Activated T-helper 2 cell treated with anti-CD3 and anti-CD28 coated beads, Interferon-gamma antibody, Interleukin-2, Interleukin-4, amounts not matched to agents 10 μg/mL and 5 μg/mL and 100 μg/mL, durations not matched to agents 14 hours and 24 hours and 36 hours (primary cell): ENCODE results near the gene ZBTB21. TPM values are rescaled to one million over a fixed set of nuclear protein-coding genes. Genes with fewer than 3 reads are reported as not detected.
"Not testable (repeated sequence)": the region's sequence is repeated elsewhere in the genome, so short reads cannot be mapped to it uniquely, and the experiment has no call there.

Source experiments
- DNase-seq: peaks from one replicate; pipeline ENCODE4 v3.0.0; 2021; ENCODE audit warnings: low spot score
- H3K27ac Mint-ChIP-seq: one replicate; pipeline ENCODE4 v1.8.0; 2021; ENCODE audit warnings: mixed read lengths
- H3K27me3 Mint-ChIP-seq: one replicate; pipeline ENCODE4 v1.8.0; 2021; ENCODE audit warnings: low read depth, mixed read lengths
- H3K36me3 Mint-ChIP-seq: one replicate; pipeline ENCODE4 v1.8.0; 2021; ENCODE audit warnings: low read depth, mixed read lengths
- H3K4me1 Mint-ChIP-seq: one replicate; pipeline ENCODE4 v1.8.0; 2021; ENCODE audit warnings: low read depth, mixed read lengths
- H3K4me3 Mint-ChIP-seq: one replicate; pipeline ENCODE4 v1.8.0; 2021; ENCODE audit warnings: low read depth, mild to moderate bottlenecking, moderate library complexity, mixed read lengths
- H3K9me3 Mint-ChIP-seq: one replicate; pipeline ENCODE4 v1.8.0; 2021; ENCODE audit warnings: mixed read lengths
- intact Hi-C: fragments of 100-400 bp; cut with micrococcal nuclease; formaldehyde crosslinking; loops from one replicate; pipeline ENCODE4 v1.15.1; 2023
- total RNA-seq: library from RNA; stranded (reverse); gene quantifications from 2 replicates; pipeline ENCODE4 v1.2.3, GENCODE V29; 2022

Gene ZBTB21
- total RNA-seq, 1 donor from 2014 or later, result 24.5 TPM

DNA sequence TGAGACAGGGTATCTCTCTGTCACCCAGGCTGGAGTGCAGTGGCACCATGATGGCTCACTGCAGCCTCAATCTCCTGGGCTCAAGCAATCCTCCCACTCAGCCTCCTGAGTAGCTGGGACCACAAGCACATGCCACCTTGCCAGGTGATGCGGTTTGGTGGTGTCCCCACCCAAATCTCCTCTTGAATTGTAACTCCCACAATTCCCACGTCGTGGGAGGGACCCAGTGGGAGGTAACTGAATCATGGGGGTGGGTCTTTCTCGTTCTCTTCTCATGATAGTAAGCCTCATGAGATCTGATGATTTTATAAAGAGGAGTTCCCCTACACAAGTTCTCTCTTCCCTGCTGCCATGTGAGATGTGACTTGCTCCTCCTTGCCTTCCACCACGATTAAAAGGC, 15.5 kb downstream of the ZBTB21 start:
- Mint-ChIP-seq H3K36me3 (peaks cover 86% of the 10 kb centered on the region), H3K9me3 (peaks cover 30% of the 10 kb centered on the region), H3K27ac (peak overlapping the region; percentile 57)
- H3K27me3 Mint-ChIP-seq, DNase-seq, H3K4me1 Mint-ChIP-seq, H3K4me3 Mint-ChIP-seq, intact Hi-C loops: not testable (repeated sequence)

DNA sequence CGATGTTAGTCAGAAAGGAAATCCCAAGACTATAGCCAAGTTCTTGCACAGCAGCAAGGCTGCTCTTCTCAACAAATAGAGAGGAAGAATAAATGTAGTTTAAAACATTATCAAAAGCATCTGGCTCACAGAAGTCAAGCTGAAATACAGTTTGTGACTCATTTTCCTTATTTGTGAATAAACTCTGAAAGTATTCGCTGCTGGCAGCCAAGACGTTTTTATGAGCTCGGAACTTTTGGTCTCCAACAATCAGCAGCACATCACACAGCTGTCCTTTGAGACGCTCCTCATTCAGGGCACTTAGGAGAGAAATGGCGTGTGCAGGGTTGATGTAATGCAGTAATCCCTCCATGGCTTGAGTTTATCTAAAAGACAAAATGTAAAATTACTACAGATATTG, 16.4 kb downstream of the ZBTB21 start:
- Mint-ChIP-seq H3K4me1 (peaks cover 3% of the 10 kb centered on the region), H3K9me3 (peaks cover 27% of the 10 kb centered on the region), H3K27me3 (no peaks in the 10 kb centered on the region), H3K4me3 (no peak overlapping the region), H3K27ac (no peak overlapping the region), H3K36me3 (peaks cover 81% of the 10 kb centered on the region)
- intact Hi-C loops, result no loop called here
- no peak for DNase-seq

DNA sequence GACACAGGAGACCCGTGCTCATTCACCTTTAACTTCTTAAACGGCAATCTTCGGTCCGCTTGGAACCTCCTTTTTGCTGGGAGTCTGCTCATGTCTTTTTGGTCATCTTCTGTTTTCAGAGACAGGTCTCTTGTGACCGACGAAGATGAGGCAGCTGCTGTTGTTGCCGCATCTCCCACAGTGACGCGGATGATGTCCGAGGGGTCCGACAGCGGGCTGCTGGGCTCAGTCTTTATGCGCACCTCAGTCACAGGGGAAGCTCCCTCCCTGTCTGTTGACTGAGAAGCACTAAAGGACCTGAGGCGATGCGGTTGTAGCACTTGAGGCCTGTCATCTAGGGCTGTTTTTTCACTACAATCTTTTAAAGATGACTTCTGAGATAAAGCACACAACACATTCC, 17.6 kb downstream of the ZBTB21 start:
- Mint-ChIP-seq H3K4me3 (no peak overlapping the region), H3K4me1 (peaks cover 3% of the 10 kb centered on the region), H3K36me3 (peaks cover 71% of the 10 kb centered on the region), H3K27me3 (no peaks in the 10 kb centered on the region), H3K27ac (no peak overlapping the region), H3K9me3 (peaks cover 23% of the 10 kb centered on the region)
- no peak for DNase-seq
- intact Hi-C loops, result no loop called here

DNA sequence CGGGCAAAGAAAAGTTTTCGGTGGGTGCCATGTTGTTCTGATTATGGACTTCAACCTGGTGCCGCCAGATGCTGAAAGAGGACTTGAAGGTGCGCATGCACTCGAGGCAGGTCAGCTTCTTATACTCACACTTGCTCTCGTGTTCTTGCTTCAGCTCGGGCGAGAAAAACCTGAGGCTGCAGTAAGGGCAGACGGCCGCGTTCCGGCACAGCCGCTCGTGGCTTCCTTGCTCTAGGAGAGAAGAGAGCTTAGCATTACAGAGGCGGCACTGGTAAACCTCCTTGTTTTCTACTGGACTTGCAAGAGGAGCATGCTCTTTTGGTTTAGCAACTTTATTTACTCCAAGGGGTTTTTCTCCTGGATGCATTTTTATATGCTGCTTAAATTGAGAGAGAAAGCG, 18.5 kb downstream of the ZBTB21 start:
- Mint-ChIP-seq H3K36me3 (peaks cover 62% of the 10 kb centered on the region), H3K4me3 (no peak overlapping the region), H3K4me1 (peaks cover 3% of the 10 kb centered on the region), H3K27me3 (no peaks in the 10 kb centered on the region), H3K27ac (no peak overlapping the region), H3K9me3 (peaks cover 18% of the 10 kb centered on the region)
- DNase-seq, result no peak
- intact Hi-C loops, result no loop called here

DNA sequence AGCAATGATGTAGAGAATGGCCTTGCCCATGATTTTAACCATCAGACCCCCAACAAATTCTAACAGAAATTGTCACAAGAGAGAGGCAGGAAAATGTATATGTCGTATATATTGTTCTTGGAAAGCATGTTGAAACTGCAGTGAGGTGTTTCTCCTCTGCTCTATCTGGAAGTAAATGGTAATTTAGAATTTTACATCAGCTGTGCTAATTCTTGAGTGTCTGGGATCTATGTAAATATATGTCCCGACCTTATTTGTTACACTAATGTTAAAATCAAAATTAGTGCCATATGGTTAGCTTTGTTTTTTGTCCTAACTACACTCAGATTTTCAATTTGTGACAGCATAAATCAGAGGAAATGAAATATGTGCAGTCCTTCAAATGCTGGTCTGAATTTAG, 20.5 kb downstream of the ZBTB21 start:
- H3K4me1 Mint-ChIP-seq, result no peaks in the 10 kb centered on the region

DNA sequence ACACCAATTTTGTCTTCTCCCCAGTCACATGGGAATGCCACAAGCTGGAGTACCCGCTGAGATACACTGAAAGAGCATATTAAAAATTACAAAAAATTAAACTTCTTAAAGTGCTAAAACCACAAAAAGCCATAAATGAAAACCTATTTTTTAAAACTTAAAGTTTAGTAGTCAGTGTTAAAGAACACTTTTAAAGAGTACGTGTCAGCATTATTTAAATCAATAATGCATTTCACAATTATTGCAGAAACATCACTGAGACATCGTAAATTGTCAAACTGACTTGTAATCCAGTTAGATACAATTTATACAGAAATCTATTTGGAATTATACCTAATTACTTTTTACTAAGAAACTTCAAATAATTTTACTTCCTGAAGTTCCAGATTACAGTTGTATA, 22.9 kb downstream of the ZBTB21 start:
- Mint-ChIP-seq H3K27ac (no peak overlapping the region), H3K27me3 (peaks cover 3% of the 10 kb centered on the region), H3K9me3 (peaks cover 12% of the 10 kb centered on the region), H3K36me3 (peaks cover 25% of the 10 kb centered on the region), H3K4me1 (no peaks in the 10 kb centered on the region), H3K4me3 (no peak overlapping the region)
- intact Hi-C loops, result no loop called here
- no peak for DNase-seq

More for the DNA sequence above, 20.5 kb downstream of the ZBTB21 start:
- Mint-ChIP-seq H3K27me3 (no peaks in the 10 kb centered on the region), H3K9me3 (peaks cover under 1% of the 10 kb centered on the region), H3K36me3 (peaks cover 43% of the 10 kb centered on the region), H3K4me3 (no peak overlapping the region), H3K27ac (no peak overlapping the region)
- DNase-seq, result no peak
- intact Hi-C loops, result no loop called here

DNA sequence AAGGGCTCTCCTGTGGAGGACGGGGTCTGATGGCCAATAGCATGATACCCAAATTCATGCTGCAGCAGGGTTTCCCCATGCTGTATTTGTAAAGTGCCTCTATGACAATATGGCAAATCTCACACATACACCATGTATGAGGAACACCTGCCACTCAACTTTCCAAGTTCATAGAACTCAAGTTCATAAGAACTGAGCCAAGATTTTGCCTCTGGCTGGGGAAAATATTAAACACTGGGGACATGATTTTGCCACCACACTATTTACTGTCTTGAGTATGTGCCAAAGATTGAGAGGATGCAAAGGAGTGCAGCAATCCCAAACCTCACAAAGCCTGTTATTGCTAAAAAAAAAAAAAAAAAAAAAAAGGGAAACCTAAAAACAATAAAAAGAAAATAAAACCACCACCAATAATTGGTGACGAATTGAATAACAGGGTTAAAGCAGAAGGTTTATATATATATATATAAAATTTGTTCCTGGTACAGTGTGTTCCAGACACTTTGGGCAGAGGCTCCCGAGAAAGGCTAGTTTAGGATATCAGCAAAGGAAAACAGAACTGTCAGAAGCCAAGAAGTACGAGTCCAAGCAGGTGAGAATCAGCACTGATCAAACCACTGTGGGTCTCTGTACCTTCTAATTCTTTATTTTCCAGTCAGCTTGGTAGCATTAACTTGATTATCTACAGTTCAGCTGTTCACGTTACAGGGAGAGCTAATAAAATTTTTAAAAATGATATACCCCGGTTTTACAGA, 24.3 kb downstream of the ZBTB21 start:
- Mint-ChIP-seq H3K9me3 (peaks cover 16% of the 10 kb centered on the region), H3K36me3 (peaks cover 14% of the 10 kb centered on the region), H3K4me1 (no peaks in the 10 kb centered on the region), H3K4me3 (no peak overlapping the region), H3K27me3 (peaks cover 8% of the 10 kb centered on the region), H3K27ac (no peak overlapping the region)
- intact Hi-C loops, result no loop called here
- DNase-seq, result no peak

DNA sequence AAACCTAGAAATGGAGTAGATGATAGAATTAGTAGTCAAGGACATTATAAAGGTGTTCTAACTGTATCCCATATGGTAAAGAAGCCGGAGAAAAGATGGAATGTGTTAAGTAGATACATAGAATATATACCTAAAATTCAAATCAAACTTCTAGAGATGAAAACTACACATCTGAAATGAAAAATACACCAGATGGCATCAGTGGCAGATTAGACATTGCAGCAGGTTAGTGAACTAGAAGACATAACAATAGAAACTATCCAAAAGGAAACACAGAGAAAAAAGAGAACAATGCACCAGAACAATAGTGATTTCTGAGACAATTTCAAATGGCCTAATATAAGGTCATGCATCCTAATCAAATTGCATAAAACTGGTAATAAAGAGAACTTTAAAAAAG, 26.9 kb downstream of the ZBTB21 start:
- Mint-ChIP-seq H3K4me1 (no peaks in the 10 kb centered on the region), H3K27ac (no peak overlapping the region), H3K9me3 (peaks cover 25% of the 10 kb centered on the region), H3K27me3 (peaks cover 10% of the 10 kb centered on the region), H3K4me3 (no peak overlapping the region), H3K36me3 (peaks cover 7% of the 10 kb centered on the region)
- intact Hi-C loops, result no loop called here
- DNase-seq, result no peak

DNA sequence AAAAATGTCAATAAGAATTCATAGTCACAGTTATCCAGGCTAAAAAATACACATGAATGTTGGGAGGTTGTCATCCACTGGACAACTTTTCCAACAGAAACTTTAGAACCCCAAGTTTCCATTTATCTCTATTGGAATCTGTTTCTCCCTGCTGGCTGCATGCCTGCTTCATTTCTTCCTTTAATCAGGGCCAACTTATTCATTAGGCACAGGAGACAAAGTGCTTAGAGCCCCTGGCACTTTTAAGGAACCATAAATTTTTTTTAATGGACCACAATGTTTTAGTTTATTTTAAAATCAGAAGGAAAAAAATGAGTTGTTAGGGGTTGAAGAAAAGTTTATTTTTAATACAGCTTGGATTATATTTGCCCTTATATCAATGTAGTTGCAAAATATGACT, 29.6 kb downstream of the ZBTB21 start:
- intact Hi-C loops, result no loop called here
- H3K4me1 Mint-ChIP-seq, result no peaks in the 10 kb centered on the region
- H3K27ac Mint-ChIP-seq, result no peak overlapping the region
- no peak overlapping the region for H3K4me3 Mint-ChIP-seq
- H3K9me3 Mint-ChIP-seq, result peaks cover 25% of the 10 kb centered on the region
- peaks cover 7% of the 10 kb centered on the region for H3K36me3 Mint-ChIP-seq
- peaks cover 10% of the 10 kb centered on the region for H3K27me3 Mint-ChIP-seq
- no peak for DNase-seq

DNA sequence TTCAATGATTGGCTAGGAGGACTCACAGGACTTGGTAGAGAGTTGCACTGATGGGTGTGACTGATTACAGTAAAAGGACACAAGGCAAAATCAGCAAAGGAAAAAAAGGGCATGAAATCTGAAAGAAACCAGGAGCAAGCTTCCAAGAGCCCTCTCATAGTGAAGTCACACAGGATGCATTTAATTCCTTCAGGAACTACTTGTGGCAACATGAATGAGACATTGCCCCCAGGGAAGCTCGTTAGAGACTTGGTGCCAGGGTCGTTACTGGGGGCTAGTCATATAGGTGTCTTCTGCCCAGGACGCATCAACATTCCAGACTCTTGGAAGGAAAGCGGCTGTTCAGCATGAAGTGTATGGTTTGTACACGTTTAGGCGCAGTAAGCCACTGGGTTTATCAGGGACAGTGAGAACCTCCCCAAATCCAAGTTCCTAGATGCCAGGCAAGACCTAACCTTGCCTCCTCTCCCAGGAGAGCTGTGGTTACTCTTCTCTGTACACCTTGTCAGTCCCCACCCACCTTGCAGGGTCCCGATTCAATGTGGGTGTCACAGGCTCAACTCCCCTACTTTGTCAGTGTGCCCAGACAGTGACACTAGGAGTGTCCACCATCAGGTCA, 30.3 kb downstream of the ZBTB21 start:
- peaks cover 7% of the 10 kb centered on the region for H3K36me3 Mint-ChIP-seq
- intact Hi-C loops, result no loop called here
- peaks cover 10% of the 10 kb centered on the region for H3K27me3 Mint-ChIP-seq
- peaks cover 25% of the 10 kb centered on the region for H3K9me3 Mint-ChIP-seq
- DNase-seq, result no peak
- no peak overlapping the region for H3K27ac Mint-ChIP-seq
- no peaks in the 10 kb centered on the region for H3K4me1 Mint-ChIP-seq
- H3K4me3 Mint-ChIP-seq, result no peak overlapping the region

DNA sequence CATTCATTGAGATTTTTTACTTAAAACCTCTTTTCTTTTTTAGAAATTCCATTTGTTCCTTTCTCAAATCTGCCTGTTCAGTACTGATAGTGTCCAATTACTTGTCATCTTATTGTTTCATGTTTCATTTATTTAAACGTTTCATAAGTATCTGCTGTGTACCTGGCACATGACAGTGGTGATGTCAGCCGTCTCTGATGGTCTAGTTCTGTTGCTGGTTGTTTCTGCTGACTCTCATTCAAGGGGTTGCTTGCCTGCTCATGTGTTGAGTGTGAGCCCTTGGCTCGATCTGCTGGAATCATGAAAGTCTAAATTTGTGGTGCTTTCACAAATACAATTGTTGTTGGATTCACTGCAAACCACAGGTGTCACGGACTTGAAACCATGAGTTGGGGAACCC, 30.8 kb downstream of the ZBTB21 start:
- intact Hi-C loops, result no loop called here
- peaks cover 7% of the 10 kb centered on the region for H3K36me3 Mint-ChIP-seq
- peaks cover 25% of the 10 kb centered on the region for H3K9me3 Mint-ChIP-seq
- peaks cover 10% of the 10 kb centered on the region for H3K27me3 Mint-ChIP-seq
- H3K4me1 Mint-ChIP-seq, result peaks cover under 1% of the 10 kb centered on the region
- no peak for DNase-seq
- no peak overlapping the region for H3K27ac Mint-ChIP-seq
- no peak overlapping the region for H3K4me3 Mint-ChIP-seq

DNA sequence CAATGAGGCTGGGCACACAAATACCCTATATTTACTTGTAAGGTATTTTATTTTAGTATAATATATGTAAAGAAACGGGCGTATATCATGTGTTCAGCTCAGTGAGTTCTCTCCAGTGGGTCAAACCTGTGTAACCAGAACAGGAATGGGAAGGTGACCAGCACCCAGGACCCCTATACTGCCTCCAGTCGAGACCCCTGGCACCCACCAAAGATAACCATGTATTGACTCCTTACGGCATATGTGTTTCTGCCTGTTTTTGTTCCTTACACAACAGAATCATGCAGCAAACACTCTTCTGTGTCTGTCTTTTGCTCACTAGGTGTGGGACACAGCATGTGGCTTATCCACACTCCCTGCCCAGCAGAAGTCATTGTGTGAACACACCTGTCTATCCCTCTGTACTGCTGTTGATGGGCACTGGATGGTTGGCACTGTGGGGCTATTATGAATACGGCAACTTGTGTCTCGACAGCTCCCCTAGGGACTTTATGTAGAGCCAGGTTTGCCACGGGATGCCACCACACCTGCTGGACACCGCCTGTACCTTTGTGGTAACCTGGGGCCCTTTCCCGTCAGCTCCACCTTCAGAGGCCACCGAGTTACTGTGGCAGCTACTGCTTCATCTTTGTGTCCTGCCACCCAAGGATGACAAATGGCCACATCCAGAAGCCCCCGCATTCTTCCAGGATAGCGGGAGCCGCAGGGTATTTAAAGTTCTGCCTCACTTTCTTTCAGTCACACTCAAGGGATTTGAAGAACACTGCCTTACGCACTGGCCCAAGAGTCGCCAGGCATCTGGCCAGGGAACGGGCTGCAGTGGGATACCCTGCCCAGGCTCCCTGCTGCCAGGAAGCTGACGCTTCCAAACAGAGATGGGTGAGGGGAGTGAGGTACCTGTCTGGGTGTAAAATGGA, 32.9 kb downstream of the ZBTB21 start:
- no peak for DNase-seq
- H3K4me3 Mint-ChIP-seq, result no peak overlapping the region
- peaks cover 2% of the 10 kb centered on the region for H3K4me1 Mint-ChIP-seq
- H3K36me3 Mint-ChIP-seq, result peaks cover under 1% of the 10 kb centered on the region
- H3K9me3 Mint-ChIP-seq, result peaks cover 13% of the 10 kb centered on the region
- H3K27ac Mint-ChIP-seq, result no peak overlapping the region
- intact Hi-C loops, result no loop called here
- peaks cover 6% of the 10 kb centered on the region for H3K27me3 Mint-ChIP-seq

DNA sequence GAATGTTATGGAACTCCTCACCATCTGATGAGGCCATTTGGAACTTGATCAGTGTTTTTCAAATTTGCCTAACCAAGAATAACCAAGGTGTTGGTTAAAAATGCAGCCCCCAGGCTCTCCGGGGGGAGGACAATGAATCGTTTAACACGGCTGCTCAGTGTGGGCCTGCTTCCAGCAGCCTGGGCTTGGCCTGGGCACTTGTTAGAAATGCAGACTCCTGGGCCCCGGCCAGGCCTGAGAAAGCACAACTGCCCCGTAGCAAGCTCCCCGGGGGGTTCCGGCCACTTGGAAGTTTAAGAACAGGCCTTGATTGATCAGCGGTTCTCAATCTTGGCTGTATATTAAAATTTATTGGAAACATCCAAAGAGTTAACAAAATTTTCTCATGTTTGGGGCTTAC, 33.5 kb downstream of the ZBTB21 start:
- H3K36me3 Mint-ChIP-seq, result no peaks in the 10 kb centered on the region
- H3K27ac Mint-ChIP-seq, result no peak overlapping the region
- H3K4me3 Mint-ChIP-seq, result no peak overlapping the region
- H3K9me3 Mint-ChIP-seq, result peaks cover 10% of the 10 kb centered on the region
- H3K4me1 Mint-ChIP-seq, result peaks cover 2% of the 10 kb centered on the region
- DNase-seq, result no peak
- peaks cover 4% of the 10 kb centered on the region for H3K27me3 Mint-ChIP-seq
- intact Hi-C loops, result no loop called here
